Measurements from ENCODE around the gene KIF13A. TPM values are rescaled to one million over a fixed set of nuclear protein-coding genes. Genes with fewer than 3 reads are reported as not detected.
"Not testable (repeated sequence)": the region's sequence is repeated elsewhere in the genome, so short reads cannot be mapped to it uniquely, and the experiment has no call there.

The KIF13A gene
- polyA plus RNA-seq, 1 donor = 34.1 TPM

DNA sequence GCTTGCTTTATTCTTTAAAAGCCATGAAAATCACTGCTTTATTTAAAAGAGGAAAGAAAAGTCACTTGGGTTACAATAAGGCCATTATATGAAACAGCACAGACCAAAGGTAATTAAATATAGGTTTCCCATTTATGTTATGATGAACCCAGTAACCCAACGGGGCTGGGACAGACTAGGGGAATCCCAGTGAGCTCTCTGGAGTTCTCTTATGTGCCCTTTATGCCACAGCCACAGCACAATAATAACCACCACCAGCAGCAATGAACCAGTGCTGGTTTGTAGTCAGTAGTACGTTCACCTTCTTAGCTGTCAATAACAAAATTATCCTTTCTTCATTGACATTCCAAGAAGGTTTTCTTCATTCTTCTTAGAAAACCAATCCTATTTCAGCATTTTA, 87.4 kb downstream of the KIF13A start:
- DNase-seq (ENCODE audit: low read depth) = no peak

GRCh38 chr6:17899491-17899890, 87.9 kb downstream of the KIF13A start:
- DNase-seq (ENCODE audit: low read depth) = no peak

- no peak for DNase-seq (ENCODE audit: low read depth)
Observed at GRCh38 chr6:17897681-17898080, 89.8 kb downstream of the KIF13A start.

GRCh38 chr6:17894905-17895304, 92.5 kb downstream of the KIF13A start:
- DNase-seq (ENCODE audit: low read depth) = no peak

GRCh38 chr6:17894191-17894590, 93.2 kb downstream of the KIF13A start:
- no peak for DNase-seq (ENCODE audit: low read depth)

- no peak for DNase-seq (ENCODE audit: low read depth)
Observed at GRCh38 chr6:17892097-17892686, 95.2 kb downstream of the KIF13A start.

DNA sequence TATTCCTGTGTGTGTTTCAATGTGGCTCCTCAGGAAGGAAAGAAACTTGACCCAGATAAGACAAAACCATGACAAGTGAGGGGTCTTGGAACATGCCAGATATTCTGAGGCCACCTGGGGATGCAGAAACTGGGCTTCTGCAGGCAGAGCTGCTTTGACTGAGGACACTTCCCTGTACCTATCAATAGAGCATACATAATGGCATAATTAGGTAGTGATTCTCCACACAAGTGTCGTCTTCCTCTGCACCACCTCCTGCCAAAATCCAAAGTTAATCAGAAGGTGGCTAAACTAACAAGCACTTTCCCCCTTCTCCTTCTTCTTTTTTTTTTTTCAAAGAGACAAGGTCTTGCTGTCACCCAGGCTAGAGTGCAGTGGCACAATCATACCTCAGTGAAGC, 97.1 kb downstream of the KIF13A start:
- DNase-seq (ENCODE audit: low read depth) = no peak

GRCh38 chr6:17889777-17890176, 97.7 kb downstream of the KIF13A start:
- DNase-seq (ENCODE audit: low read depth) = not testable (repeated sequence)

DNA sequence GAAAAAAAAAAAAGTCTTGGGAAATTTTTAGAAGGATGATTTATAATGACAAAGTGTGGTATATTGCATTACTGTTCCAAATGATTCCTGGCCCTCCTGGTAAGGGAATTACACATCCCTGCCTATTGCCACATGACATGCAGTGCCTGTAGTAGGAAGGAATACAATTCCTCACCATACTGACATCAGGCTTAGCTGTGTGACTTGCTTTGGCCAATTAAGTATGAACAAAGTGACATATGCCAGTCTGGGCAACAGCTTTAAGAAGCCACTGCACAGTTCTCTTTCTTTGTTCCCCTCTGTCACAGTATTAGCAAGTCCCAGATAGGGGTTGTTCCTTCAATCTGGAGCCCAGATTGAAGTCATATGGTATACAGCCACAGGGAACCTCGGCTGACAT, 100.5 kb downstream of the KIF13A start:
- no peak for DNase-seq (ENCODE audit: low read depth)

GRCh38 chr6:17885889-17886576, 101.4 kb downstream of the KIF13A start:
- DNase-seq (ENCODE audit: low read depth) = no peak

DNA sequence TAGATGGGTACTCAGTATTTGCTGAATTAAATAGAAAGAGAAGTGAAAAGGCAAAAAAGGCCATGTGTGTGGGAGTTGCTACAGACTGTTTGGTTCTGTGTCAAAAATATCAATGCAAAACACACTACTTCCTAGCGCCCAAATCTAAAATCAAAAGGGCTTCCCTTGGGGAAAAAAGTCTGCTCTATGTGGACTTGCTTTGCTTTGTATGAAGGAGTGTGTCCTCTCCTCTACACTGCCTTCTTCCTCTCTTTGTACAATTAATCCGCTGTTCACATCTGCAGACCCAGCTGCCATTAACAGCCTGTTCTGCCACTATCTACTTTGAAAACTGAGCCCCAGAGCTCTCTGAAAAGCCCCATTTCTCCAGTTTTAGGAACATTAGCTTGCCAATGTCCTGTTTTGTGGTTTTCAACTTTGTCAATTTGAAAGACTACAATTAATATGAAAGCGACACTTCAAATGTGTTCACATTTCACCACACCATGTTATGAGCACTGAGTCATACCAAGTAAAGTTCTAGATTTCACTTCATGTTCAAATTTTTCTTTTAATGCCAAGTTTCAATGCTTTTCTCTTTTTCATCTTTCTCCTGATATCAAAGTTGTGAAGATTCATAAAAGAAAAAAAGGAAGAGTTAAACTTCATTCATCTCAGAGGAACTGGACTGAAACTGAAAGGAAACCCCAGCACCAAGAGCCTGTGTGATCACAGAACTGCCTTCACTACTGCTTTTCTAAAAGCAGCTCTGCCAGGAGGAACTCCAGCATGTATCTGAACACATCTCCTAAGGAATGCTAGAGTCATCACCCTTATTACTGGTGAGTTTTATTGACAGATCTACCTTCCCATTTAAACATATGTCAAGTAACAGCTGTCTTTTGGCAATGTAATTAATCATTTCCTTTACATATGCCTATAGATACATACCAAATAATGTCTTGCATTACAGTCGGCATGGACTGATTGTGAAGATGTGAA, 102.6 kb downstream of the KIF13A start:
- no peak for DNase-seq (ENCODE audit: low read depth)

DNA sequence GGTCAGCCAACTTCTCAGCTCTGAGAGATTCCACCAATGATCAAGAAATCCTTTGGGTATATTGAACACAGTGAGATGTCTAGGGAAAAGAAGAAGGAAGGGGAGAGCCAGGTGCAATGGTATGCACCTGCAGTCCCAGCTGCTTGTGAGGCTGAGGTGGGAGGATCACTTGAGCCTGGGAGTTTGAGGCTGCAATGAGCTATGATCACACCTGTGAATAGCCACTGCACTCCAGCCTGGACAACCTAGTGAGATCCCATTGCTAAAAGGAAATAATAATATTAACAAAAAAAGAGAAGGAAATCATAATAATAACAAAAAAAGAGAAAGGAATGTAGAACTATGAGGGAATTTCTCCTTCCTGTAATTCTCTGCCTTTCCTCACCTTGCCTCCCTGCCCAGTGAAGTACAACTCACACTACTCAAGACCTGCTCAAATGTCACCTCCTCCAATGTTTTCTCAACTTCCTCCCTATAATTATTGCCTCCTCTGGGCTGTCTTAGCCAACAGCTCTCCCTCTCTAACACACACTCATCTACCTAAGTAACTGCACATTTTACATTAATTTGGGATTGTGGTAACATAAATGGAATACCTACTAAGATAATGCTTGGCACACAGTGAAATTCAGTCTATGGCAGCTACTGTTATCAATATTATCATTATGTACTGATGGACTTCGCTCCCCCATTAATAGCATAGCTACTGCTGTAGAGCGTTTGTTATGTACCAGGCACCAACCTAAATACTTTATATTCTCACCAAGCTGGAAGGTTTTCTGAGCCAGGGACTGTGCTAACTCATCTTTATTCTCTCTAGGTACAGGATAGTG, 103.6 kb downstream of the KIF13A start:
- DNase-seq (ENCODE audit: low read depth) = no peak

- DNase-seq (ENCODE audit: low read depth) = no peak
Observed at GRCh38 chr6:17881085-17881858, 106.2 kb downstream of the KIF13A start.

GRCh38 chr6:17879184-17879583, 108.3 kb downstream of the KIF13A start:
- DNase-seq (ENCODE audit: low read depth) = peak; percentile 48

DNA sequence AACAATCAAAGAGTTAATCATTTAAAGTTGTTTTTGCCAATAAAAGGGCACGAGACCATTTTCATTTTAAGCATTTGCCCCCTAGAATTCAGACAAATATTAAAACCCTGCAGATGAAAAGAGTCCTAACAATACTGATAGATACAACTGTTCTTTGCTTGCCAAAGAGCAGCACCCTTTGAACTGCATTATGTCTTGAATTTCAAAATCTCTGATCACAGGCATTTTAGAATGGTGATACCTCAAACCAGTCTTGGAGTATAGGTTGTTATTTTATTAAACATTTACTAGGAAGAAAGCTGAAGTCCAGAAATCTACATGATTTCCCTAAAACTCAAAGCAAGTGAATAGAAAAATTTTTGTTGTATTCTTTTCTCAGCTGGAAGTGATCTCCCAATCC, 108.7 kb downstream of the KIF13A start:
- no peak for DNase-seq (ENCODE audit: low read depth)

DNA sequence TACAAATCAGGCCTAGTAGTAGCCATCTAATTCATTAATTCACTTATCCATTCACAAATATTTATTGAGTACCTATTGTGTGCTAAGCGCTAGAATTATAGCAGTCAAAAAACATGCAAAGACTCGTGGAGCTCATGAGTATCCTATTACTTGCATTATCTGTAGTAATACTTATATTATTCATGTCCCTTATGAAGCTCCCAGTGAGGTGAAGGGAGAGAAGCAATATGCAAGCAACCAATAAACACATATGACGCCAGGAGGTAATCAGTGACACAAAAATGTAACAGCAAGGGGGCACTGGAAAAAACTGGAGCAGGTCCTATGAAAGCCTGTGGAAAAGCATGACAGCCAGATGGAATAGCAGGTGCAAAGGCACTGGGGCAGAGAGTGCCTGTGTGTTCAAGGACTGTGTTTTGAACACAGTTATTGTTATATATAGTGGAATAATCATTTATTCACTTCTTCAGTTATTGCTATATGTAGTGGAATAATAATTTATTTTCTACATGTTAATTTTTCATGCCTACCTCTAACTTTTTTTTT, 109.5 kb downstream of the KIF13A start:
- no peak for DNase-seq (ENCODE audit: low read depth)

- DNase-seq (ENCODE audit: low read depth) = peak; percentile 53
Observed at GRCh38 chr6:17877196-17877894, 110.1 kb downstream of the KIF13A start.

DNA sequence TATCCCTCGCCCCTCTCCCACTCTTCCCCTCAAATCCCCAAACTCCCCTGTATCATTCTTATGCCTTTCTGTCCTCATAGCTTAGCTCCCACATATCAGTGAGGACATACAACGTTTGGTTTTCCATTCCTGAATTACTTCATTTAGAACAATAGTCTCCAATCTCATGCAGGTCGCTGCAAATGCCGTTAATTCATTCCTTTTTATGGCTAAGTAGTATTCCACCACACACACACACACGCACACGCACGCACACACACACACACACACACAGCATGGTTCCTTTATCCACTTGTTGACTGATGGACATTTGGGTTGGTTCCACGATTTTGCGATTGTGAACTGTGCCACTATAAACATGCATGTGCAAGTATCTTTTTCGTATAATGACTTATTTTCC, 112.7 kb downstream of the KIF13A start:
- DNase-seq (ENCODE audit: low read depth) = no peak

DNA sequence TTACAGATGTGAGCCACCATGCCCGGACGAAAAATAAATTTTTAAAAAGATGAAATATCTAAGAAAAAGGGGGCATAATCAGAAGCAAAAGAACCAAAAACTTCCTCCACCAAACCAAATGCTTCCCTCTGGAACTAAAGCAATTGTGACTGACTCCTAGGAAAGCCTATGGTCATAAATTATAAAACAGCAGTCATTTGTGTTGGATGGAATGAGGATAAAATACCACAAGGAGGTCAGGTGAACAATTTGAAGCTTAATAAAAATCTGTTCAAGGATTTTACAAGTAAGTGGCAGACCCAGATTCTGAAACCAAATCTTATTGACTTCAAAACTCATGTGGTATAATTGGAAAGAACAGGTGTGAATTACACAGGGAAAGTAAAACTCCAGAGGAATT, 114.5 kb downstream of the KIF13A start:
- no peak for DNase-seq (ENCODE audit: low read depth)

DNA sequence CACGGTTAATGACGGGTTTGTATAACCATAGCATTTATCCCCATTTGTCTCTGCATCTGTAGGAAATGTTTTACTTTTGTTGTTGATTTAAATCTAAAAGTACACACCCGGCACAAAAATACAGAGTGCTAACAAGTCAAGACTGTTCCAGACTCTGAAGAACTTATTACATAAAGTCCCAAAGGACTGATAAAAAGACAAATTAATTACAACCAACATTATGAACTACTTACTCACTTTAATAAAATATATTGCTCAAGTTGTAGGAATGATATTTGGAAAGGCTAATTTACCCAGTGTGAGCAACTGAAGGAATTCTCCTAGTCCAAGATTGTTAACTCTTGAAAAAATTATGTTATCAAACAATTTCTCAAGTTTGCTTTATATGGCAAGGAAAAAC, 115.6 kb downstream of the KIF13A start:
- DNase-seq (ENCODE audit: low read depth) = no peak

Measured in forelimb muscle (tissue), 1 donor.